ENCODE data around the gene ZBTB3. TPM values are rescaled to one million over a fixed set of nuclear protein-coding genes. Genes with fewer than 3 reads are reported as not detected.
"Not testable (repeated sequence)": the region's sequence is repeated elsewhere in the genome, so short reads cannot be mapped to it uniquely, and the experiment has no call there.

ZBTB3 gene
- total RNA-seq, 1 experiment from 2014 or later = 11.7 TPM

DNA sequence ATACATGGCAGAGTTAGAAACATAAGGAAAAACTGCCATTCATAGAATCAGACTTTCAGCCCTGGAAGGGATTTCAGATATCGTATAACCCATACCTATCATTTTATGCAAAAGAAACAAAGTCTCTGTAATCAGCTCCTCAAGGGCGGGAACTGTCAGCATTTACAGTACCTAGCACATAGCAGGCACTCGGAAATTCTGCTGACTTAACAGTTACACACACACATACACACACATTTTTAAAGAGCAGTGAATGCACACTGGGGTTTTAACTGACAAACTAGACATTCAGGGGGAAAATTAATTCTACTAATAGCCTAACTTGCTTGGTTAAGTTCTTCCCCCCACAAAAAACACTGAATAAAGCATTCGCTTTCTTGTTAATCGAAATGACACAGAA is 37.8 kb downstream of the ZBTB3 start:
- no peak for DNase-seq (ENCODE audit: low read depth)

DNA sequence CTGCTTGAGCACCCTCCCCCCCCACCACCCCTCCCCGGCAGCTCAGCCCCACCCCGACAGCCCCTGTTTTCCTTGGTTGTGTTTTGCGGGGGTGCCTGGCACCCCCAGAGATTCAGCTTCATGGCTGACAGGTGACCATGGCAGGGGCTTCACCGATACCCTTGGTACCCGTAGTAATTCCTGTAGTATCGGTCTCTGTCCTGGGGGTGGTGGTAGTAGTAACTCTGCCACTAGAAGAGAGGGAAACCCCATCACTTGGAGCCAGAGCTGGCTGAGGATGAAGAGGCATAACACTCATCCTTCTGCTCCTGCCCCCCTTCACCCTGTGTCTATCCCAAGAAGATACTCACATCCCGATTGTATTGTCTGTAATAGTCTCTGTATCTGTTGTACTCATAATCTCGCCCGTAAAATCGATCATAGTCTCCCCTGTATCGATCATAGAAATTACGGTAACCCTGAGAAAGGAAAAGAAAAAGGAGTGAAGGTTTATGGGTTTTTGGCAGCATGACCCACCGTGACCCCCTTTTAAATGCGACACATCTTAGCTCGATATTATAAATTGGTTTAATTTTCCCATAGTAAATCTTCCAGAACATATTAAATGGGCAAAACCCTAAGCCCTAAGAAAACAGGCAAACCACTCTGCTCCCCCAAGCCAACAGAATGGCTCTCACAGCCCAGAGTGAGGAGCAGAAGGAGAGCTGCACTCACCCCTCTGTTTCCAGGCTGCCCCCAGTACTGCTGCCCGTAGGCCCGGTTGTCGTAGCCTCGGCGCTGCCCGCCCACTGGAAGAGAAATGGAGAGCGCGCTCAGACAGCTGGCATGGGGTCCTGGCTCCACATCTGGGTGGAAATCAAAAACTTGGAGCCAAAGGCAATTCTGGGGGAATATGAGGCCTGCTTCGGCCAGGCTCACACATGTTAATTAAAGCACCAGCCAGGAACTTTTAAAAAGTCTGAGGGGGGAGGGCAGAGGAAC is 38.5 kb downstream of the ZBTB3 start:
- no peak for DNase-seq (ENCODE audit: low read depth)

DNA sequence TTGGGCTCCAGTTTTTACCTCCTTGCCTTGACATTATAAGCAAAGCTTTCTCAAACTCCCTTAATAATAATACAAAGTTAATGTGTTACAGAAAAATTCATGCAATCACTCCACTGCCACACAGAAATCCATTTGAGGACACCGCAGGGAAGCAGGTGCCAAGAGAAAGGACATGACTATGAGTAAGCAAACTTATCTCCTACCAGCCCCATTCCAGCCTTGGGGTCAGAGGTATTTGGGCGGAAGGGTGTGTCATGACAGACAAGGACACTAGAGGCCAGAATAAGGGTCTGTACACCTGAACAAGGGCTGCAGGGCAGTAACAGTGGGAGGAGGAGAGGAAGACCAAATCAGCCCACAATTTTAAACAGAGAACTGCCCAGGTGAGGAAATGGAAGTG is 40.6 kb downstream of the ZBTB3 start:
- no peak for DNase-seq (ENCODE audit: low read depth)

DNA sequence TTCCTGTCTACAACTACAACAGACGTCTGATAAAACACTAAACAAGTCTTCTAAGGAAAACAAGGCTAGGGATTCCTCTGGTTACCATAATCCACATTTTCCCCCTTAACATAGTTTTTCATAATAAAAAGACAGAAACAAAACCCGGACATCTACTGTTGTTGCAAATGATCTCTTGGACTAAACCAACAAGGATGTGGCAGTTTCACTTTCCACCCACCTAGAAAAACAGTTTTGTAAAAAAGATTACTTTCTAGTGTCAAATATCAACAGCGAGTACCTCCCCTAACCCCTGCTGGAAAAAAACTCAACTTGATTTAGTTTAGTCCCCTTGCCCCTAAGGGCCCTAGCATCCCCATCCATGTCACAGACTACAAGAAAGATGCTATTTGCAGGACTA is 41.1 kb downstream of the ZBTB3 start:
- no peak for DNase-seq (ENCODE audit: low read depth)

DNA sequence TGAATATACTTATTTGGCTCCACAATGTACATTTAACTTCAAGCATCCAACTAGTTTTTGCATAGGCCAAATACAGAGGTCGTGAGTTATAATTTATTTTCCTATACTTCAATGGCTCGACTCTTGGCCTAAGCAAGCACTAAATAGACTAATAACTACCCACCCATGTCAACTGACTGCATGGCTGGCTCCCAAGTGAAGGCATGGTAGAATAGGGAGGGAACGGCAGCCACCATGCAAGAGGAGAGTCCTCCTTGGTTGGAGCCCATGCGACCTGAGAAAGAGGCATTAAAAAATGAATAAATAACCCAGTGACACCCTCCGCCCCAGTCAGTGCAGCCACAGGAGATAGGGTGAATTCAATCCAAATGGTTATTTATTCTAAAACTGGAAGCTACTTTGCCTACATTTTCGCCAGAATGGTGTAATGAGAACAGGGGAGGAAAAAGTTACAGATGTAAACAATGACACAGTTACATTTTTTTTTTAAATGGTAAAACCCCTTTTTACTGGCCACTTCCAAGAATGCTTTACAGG is 41.6 kb downstream of the ZBTB3 start:
- DNase-seq (ENCODE audit: low read depth) = no peak

DNA sequence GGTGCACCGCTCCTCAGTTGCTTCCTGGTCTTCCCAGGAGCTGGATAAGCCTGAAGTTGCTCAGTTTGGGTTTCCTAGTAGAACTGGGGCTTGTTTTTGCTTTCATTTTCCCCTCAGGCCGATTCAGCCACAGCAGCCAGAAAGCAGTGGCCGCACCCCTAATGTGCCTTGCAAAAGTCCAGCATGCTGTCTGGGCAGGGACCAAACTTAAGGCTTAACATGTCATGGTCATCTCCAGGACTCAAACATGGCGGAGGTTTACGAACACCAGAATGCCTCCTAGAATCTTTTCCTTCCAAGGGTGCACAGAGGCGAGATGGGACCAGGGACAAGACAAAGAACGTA is 44.0 kb downstream of the ZBTB3 start:
- DNase-seq (ENCODE audit: low read depth) = peak; percentile 40

DNA sequence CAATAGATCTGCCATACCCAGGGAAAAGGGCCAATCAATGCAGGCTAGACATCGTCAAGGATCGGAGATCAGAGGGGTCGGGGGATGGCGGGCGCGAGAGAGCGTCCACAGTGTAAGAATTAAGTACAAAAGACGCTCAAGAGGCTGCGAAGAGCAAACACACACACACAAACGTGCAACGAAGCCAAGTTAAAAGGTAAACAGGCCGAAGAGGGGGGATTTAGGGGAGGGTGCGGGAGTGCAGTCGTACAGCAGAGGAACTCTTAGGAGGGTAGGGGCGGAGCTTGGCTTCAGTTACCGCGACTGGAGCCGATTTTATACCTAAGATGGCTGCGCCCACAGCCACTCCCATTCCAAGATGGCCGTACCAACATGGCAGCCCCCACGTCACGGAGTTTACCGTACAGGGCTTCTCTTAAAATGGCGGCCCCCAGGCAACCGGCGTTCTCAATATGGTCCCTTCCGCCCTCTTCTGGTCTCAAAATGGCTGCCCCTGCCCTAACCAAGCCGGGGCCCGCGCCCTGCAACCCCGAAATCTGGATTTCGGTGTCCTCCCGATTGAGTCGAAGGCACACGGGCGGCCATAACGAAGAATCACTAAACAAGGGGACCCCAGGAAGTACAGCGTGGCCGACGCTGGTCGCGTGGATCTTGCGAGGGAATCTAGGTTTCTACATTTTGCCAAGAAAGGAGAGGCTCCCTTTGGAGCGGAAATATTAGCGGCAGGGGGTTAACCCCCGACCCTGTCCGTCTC is 44.5 kb downstream of the ZBTB3 start:
- peak; percentile 97 for DNase-seq (ENCODE audit: low read depth)

DNA sequence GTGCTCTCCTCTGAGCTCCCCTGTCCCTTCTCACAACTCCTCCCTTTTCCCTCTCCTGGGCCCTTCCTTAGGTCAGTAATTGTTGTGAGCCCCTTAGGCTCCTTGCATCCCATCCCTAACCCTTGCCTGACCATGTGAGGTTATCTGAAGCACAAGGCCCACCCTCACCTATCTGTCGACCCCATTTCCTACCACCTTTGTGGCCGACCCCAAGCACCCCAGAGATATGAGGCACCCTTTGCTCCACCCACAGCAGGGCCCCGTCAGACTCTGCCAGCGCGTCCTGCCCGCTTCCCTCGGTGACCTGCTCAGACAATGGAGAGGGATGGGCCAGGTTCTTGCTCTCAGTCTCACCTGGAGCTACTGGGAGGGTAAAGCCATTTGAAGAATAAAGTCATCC is 45.2 kb downstream of the ZBTB3 start:
- no peak for DNase-seq (ENCODE audit: low read depth)

DNA sequence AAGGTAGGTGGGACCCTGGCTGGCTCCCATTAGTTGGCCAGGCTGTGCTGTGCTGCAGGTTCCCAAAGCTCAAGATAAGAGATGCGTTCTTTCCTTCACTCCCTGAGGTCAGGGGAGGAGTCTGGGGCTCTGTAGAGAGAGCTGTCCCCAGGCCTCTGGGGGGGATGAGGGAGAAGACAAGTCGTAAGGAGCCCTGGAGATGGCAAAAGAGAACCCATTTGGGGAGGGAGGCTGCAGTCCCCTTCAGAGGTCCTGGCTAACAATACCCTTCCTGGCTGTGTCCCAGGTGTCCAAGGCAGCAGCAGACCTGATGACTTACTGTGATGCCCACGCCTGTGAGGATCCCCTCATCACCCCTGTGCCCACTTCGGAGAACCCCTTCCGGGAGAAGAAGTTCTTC is 45.6 kb downstream of the ZBTB3 start:
- DNase-seq (ENCODE audit: low read depth) = no peak

DNA sequence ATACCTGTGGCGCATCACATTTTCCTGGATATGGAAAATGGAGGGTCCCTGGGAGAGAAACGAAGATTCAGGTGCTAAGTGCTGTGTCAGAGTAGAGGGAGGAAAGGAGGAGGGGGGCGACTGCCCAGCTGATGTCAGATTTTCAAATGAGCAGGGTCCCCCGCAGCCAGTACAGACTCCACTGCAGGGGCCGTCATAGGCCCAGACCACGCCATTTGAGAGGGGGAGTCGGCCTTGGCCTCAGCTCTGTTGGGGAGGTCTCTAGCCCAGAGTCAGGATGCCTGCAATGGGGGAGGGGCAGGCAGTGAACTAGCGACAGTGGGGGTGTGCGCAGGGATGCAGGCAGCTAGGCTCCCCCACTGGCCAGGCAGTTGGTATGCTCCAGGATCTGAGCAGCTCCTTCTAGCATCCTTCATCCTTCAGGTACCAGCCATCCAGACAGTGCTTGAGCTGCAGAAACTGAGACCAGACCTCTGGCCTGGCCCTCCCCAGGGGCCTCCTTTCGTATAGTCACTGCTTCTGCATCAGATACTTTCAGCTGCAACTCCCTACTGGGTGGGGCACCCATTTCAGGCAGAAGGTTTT is 46.6 kb downstream of the ZBTB3 start, which contains the start of the genes BSCL2 and GNG3:
Gene BSCL2 (minus strand): TSS at position 148 of the 585 bp plus-strand sequence. CDS start 229 bp downstream, outside the sequence.
Gene GNG3 (plus strand): TSS at position 400 of the 585 bp plus-strand sequence. CDS start 620 bp downstream, outside the sequence.
- DNase-seq (ENCODE audit: low read depth) = no peak

DNA sequence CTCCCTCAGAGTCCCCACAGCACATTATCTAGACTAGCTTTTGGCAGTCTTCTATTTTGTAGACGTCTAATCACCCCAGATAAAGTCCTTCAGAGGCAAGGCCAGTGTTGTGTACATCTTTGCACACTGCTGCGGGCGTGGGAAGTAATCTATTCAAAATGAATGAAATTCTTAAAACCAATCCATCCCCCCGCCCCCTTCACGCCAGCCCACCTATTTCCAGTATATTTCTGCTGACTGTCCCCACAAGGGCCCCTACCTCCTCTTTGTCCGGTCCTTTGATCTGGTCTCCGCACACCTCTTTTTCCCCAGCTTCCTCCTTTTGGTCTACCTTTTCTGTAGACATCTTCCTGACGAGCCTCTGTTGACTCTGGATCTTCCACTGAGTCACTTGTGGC is 47.1 kb downstream of the ZBTB3 start:
- no peak for DNase-seq (ENCODE audit: low read depth)

DNA sequence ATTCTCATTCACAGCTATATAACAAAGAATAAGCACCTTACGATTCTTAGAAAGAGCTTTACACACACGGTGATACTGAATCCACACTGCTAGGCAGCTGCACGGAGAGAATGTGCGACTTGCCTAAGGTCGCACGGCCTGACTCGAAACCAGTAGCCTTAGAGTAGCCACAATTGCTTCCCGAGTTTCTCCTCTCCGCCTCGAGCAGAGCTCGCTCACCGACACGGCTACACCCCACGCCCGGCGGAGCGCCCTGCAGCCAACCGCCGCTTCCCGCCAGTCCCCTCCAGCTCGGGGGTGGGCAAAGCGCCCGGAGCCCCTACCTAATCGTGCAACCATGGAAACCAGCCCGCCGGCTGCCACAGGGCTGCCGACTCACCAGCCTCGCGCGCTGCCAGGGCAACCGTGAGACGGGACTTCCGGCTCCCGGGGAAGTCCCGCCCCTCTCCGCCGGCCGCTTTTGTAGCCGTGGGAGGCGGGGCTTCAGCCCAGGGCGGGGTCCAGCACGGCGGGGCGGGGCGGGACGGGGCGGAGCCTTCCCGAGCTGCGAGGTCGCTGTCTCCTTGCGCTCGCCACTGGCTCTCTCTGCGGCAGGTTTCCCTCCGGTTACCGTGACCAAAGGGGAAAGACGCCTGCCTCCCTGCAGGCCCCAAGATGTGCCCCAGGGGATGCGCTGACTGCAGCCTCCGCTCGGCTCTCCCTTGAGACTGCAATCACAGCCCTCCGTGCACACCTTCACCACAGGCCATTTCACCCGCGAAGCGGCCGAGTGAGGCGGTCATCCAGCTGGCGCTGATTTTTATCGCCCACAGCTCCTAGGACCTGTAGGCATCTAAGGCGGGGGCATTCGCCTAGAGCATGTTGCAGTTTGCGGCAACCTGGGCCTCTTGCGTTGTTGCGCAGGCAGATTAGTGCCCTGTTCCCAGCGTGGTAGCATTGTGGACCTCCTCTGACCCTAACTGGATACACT is 47.8 kb downstream of the ZBTB3 start:
- DNase-seq (ENCODE audit: low read depth) = peak; percentile 97

DNA sequence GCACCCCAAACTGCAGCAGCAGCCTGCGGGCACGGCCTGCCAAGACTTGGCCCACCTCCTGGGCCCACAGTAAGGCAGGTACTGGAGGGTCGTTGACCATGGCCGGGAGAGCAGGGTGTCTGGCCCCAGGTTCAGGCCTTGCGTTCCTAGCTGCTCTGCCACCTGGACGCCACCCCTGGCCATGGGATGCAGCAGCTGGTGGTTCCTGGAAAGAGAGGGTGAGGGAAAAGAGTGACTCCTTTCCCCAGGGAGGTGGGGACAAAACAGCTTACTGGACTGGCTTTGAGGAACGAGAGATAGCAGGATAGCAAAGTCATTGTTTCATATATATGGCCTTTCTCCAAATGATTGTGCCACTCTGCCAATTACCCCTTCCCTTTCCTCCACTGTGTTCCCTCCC is 48.5 kb downstream of the ZBTB3 start:
- no peak for DNase-seq (ENCODE audit: low read depth)

DNA sequence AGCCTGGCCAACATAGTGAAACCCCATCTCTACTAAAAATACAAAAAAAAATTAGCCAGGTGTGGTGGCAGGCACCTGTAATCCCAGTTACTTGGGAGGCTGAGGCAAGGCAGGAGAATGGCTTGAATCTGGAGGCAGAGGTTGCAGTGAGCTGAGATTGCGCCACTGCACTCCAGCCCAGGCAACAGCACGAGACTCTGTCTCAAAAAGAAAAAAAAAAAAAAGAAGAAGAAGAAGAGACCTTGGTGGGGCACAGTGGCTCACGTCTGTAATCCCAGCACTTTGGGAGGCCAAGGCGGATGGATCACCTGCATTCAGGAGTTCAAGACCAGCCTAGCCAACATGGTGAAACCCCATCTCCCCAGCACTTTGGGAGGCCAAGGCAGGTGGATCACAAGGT is 50.0 kb downstream of the ZBTB3 start:
- DNase-seq (ENCODE audit: low read depth) = not testable (repeated sequence)

DNA sequence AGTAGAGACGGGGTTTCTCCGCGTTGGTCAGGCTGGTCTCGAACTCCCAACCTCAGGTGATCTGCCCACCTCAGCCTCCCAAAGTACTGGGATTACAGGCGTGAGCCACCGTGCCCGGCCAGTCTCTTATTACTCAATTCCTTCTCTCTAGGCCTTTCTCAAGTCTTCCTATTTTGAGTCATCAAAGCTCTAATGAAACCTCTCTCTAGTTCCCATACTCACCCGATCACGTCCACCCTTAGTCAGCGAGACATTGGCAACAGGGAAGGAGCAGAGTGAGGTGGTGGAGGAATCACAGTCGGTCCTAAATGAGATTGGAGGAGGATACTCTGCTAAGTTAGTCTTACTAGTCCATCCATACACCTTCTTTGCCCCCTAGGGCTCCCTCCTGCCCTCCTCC is 51.7 kb downstream of the ZBTB3 start:
- DNase-seq (ENCODE audit: low read depth) = no peak

Other genes starting within 250 kb of the ZBTB3 start
- gene AHNAK, start 207.4 kb downstream of the ZBTB3 start, total RNA-seq (2014; rRNA removed; shearing (Covaris generic)) = 92.3 and 107 TPM in 2 replicates
- 1,694 and 1,735 TPM in 2 replicates for gene EEF1G, start 180.3 kb downstream of the ZBTB3 start, total RNA-seq (2014; rRNA removed; shearing (Covaris generic))
- 12.4 and 13.8 TPM in 2 replicates for gene TUT1, start 162.6 kb downstream of the ZBTB3 start, total RNA-seq (2014; rRNA removed; shearing (Covaris generic))
- 123 and 124 TPM in 2 replicates for gene MTA2, start 152.3 kb downstream of the ZBTB3 start, total RNA-seq (2014; rRNA removed; shearing (Covaris generic))
- gene EML3, start 141.4 kb downstream of the ZBTB3 start, total RNA-seq (2014; rRNA removed; shearing (Covaris generic)) = 18.0 and 19.3 TPM in 2 replicates
- 0.33 and 2.7 TPM in 2 replicates for gene ROM1, start 140.9 kb downstream of the ZBTB3 start, total RNA-seq (2014; rRNA removed; shearing (Covaris generic))
- 15.0 and 17.9 TPM in 2 replicates for gene B3GAT3, start 132.2 kb downstream of the ZBTB3 start, total RNA-seq (2014; rRNA removed; shearing (Covaris generic))
- gene GANAB, start 107.5 kb downstream of the ZBTB3 start, total RNA-seq (2014; rRNA removed; shearing (Covaris generic)) = 128 and 165 TPM in 2 replicates
- gene INTS5, start 100.9 kb downstream of the ZBTB3 start, total RNA-seq (2014; rRNA removed; shearing (Covaris generic)) = 15.4 TPM in 2 replicates
- 86.3 and 116 TPM in 2 replicates for gene C11orf98, start 89.0 kb downstream of the ZBTB3 start, total RNA-seq (2014; rRNA removed; shearing (Covaris generic))
- gene CSKMT, start 88.8 kb downstream of the ZBTB3 start, total RNA-seq (2014; rRNA removed; shearing (Covaris generic)) = 3.2 and 14.3 TPM in 2 replicates
- 7.7 and 17.7 TPM in 2 replicates for gene UQCC3, start 82.5 kb downstream of the ZBTB3 start, total RNA-seq (2014; rRNA removed; shearing (Covaris generic))
- 4.9 and 6.0 TPM in 2 replicates for gene LBHD1, start 81.9 kb downstream of the ZBTB3 start, total RNA-seq (2014; rRNA removed; shearing (Covaris generic))
- 132 and 157 TPM in 2 replicates for gene UBXN1, start 75.1 kb downstream of the ZBTB3 start, total RNA-seq (2014; rRNA removed; shearing (Covaris generic))
- 0.98 TPM in 1 of 2 replicates, not detected in the other for gene LRRN4CL, start 64.6 kb downstream of the ZBTB3 start, total RNA-seq (2014; rRNA removed; shearing (Covaris generic))
- gene BSCL2, start 46.7 kb downstream of the ZBTB3 start, total RNA-seq (2014; rRNA removed; shearing (Covaris generic)) = 56.9 and 79.5 TPM in 2 replicates
- not detected in 2 replicates for gene GNG3, start 46.5 kb downstream of the ZBTB3 start, total RNA-seq (2014; rRNA removed; shearing (Covaris generic))
- 6.8 and 8.2 TPM in 2 replicates for gene HNRNPUL2, start 26.7 kb downstream of the ZBTB3 start, total RNA-seq (2014; rRNA removed; shearing (Covaris generic))
- 36.7 and 51.0 TPM in 2 replicates for gene TTC9C, start 25.7 kb downstream of the ZBTB3 start, total RNA-seq (2014; rRNA removed; shearing (Covaris generic))
- 94.5 and 97.1 TPM in 2 replicates for gene POLR2G, start 7.4 kb upstream of the ZBTB3 start, total RNA-seq (2014; rRNA removed; shearing (Covaris generic))
- gene TAF6L, start 17.2 kb upstream of the ZBTB3 start, total RNA-seq (2014; rRNA removed; shearing (Covaris generic)) = 18.3 and 27.4 TPM in 2 replicates
- gene TMEM179B, start 33.2 kb upstream of the ZBTB3 start, total RNA-seq (2014; rRNA removed; shearing (Covaris generic)) = 40.8 and 64.5 TPM in 2 replicates
- 23.2 and 32.2 TPM in 2 replicates for gene TMEM223, start 37.8 kb upstream of the ZBTB3 start, total RNA-seq (2014; rRNA removed; shearing (Covaris generic))
- gene NXF1, start 51.3 kb upstream of the ZBTB3 start, total RNA-seq (2014; rRNA removed; shearing (Covaris generic)) = 28.4 and 29.3 TPM in 2 replicates
- 26.0 and 28.2 TPM in 2 replicates for gene STX5, start 77.9 kb upstream of the ZBTB3 start, total RNA-seq (2014; rRNA removed; shearing (Covaris generic))
- not detected in 2 replicates for gene TEX54, start 78.7 kb upstream of the ZBTB3 start, total RNA-seq (2014; rRNA removed; shearing (Covaris generic))
- 147 and 152 TPM in 2 replicates for gene WDR74, start 85.4 kb upstream of the ZBTB3 start, total RNA-seq (2014; rRNA removed; shearing (Covaris generic))
- gene SLC3A2, start 126.7 kb upstream of the ZBTB3 start, total RNA-seq (2014; rRNA removed; shearing (Covaris generic)) = 137 and 170 TPM in 2 replicates
- not detected in 2 replicates for gene CHRM1, start 167.2 kb upstream of the ZBTB3 start, total RNA-seq (2014; rRNA removed; shearing (Covaris generic))
- gene SLC22A6, start 230.8 kb upstream of the ZBTB3 start, total RNA-seq (2014; rRNA removed; shearing (Covaris generic)) = not detected in 2 replicates

Measured in Daoy (cell line).